HG03457 (cell line): ENCODE measurements around the gene GNAQ.

Experiments
- ATAC-seq: cut with Tn5 transposase; IDR thresholded peaks from one replicate; pipeline ENCODE4 v1.9.1; 2021; ENCODE audit warnings: moderate number of reproducible peaks; ENCODE audit not compliant: unreplicated experiment

The GNAQ gene

GRCh38 chr9:77826116-77826515, 205.5 kb downstream of the GNAQ start:
- no peak for ATAC-seq

DNA sequence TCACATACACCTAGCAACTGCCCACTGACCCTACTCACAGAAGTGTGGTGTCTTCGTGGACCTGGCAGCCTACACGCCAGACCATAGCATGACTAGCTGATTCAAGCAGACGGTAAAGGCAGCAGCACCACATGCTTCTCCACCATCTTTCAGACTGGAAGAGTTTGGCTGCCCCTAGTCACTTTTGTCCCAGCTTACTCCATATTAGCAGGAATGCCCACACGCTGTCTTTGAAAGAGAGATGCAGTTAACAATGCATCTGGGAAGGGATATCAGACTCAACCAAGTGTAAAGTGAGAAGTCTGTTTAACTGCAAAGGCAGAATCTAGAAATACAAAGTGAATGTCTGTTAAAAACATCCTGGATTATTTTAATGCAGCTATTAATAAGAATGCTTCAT, 206.2 kb downstream of the GNAQ start:
- no peak for ATAC-seq

DNA sequence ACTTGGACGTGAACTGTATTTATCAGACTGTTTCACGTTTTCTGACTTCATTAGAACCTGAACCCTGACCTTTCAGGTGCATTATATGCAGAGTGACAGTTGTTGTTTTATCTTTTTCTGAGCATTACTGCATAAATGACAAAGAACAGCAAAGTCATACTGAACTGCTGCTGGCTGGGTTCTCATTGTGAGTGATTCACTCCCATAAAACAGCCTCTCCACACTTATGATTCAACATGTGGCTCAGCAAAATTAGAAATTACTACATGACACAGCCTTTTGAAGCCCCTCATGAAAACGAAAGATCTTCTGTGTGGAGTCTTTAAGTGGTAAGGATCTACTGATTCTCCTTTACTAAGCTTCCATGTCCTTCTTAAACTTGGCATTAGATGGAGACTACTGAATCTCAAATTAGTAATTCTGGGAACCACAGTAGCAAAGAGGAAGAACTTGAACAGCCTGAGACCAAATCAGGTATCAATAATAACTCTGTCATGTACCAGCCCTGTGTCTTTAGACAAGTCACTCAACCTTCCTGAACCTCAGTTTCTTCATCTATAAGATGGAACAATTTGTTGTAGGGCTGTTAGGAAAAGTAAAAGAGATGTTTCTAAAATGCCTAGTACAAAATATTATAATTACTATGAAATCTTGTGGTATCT, 211.2 kb downstream of the GNAQ start:
- no peak for ATAC-seq

GRCh38 chr9:77819657-77820056, 212.0 kb downstream of the GNAQ start:
- no peak for ATAC-seq

DNA sequence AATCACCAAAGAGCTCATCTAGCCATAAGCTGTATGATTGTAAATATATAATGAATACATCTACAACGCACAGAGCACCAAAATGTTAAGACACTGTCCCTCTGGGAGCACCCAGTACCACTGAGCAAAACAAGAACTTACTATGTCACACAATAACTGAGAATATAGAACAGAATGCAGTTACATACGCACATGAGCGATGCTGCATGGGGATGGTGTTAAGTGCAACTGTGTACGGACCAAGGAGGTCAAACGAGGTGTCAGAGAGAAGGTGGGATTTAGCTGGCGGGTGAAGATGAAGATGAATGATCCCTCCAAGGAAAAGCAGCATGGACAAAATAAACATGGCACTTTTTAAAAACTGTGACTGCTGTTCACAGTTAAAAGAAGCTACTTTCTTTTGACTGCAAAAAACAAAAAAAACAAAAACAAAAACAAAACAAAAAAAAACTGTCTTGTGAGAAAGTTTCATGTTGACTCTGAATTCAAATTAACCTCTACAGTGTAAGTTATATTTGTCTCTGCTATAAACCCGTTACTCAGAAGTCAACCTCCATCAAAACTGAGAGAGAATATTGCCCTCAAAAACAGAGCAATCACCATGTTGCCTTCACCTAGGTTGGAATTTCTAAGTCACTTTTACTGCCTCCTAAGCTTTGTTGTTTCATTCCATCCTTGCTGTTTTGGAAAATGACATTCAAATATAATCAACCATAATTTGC, 213.9 kb downstream of the GNAQ start:
- no peak for ATAC-seq

DNA sequence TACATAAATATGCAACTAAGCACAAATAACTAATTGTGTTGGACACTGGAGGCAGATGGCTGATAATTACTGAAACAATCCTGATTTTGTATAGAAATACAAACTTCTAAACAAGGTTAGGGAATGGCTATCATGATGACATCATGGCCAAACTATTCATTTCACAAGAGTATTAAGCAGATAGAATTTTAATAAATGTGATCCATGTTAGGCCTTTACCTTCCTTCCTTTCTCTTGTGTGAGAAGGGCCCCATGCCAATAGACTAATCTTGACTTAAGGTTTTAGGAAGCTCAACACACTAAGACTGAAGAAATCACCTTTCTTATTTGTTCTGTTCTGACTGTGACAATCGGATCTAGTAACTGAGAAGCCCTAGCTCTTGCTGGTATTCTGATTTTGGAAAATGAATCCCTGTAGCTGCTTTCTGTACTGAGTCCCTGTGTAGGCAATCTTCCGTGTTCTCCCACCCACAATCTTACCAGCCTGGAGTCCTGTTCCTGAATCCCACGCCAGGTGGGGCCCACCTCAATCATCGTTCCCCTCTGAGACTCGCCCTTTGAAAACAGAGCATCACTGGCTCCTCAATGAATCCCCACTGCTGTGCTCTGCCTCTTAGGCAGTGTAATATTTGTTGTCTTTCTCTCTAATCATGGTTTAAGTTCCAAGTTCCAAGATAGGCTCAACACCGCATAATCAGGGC, 214.8 kb downstream of the GNAQ start:
- ATAC-seq: no peak

- ATAC-seq: no peak
Observed at GRCh38 chr9:77815260-77815659, 216.4 kb downstream of the GNAQ start.

- no peak for ATAC-seq
Observed at GRCh38 chr9:77811832-77812231, 219.8 kb downstream of the GNAQ start.

GRCh38 chr9:77810637-77811119, 220.9 kb downstream of the GNAQ start:
- ATAC-seq: no peak

GRCh38 chr9:77810047-77810446, 221.6 kb downstream of the GNAQ start:
- no peak for ATAC-seq

DNA sequence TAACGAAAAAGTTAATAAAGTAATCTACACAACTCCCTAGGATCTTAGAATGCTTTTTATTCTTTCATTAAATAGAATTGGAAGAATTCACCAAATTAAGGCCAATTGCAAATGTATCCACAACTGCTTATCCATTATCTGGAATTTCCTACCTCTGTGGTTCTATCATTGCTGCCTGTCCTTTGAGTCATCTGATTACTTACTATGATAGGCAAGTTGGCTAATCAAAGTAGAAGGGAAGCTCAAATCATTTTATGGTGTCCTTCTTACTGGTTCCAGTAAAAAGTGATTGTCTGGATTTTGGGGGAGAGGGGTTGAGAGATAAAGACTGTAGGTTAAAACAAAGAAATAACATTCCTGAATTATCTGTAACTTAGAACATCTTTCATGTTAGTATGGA, 222.1 kb downstream of the GNAQ start:
- no peak for ATAC-seq

GRCh38 chr9:77808751-77809081, 222.9 kb downstream of the GNAQ start:
- no peak for ATAC-seq

DNA sequence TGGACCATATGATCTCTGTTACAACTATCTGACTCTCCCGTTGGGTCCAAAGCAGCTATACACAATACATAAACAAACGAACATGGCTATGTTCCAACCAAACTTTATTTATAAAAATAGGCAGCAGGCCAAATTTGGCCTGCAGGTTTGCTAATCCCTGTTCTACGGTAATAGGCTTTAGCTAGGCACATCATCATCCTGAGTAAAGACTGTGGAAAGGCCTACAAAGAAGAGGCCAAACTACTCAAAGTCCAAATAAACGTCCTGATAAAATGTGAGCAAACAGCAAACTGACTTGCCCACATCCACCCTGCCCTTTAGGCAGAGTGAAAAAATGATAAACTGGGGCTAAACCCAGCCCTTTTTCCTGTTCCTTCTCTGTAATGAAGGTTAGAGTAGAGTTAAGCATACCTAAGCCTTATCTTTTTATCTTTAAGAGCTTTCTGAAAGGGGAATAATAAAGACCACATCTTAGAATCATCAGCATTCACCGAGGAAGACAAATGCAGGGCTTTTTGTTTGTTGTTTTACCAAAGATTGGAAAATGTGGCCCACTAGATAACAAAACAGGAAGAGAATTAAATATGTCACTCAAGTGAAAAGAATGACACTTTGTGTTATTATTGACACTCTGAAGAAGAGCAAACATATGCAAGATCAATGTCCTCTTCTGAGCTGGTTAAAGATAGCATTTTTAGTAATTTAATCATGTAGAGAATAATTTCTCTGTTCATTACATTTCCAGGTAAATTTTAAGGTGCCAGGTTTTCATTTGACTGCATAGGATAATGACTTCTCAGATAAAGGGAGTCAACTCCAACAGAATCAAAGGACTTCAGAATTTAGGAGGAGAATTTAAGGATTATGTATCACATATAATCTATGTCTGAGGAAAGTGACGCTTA, 223.5 kb downstream of the GNAQ start:
- ATAC-seq: no peak

- ATAC-seq: no peak
Observed at GRCh38 chr9:77807281-77807683, 224.3 kb downstream of the GNAQ start.

DNA sequence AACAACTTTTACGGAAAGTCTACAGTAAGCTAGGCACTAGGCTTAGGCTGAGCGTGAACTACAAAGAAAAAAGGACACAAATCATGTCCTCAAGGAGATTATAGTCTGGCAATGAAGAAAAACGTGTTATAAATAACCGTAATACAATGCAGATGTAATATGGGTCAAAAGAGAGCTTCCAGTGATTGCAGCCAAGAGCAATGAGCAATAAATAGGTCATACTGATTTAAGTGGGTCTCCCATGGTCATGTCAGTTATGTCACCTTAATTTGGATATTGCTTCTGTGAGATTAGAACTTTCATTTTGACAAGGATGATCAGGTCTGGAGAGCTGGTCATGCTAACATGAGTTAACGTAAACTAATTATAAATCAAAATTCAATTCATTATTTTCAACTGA, 224.9 kb downstream of the GNAQ start:
- no peak for ATAC-seq

- no peak for ATAC-seq
Observed at GRCh38 chr9:77805810-77806209, 225.8 kb downstream of the GNAQ start.

DNA sequence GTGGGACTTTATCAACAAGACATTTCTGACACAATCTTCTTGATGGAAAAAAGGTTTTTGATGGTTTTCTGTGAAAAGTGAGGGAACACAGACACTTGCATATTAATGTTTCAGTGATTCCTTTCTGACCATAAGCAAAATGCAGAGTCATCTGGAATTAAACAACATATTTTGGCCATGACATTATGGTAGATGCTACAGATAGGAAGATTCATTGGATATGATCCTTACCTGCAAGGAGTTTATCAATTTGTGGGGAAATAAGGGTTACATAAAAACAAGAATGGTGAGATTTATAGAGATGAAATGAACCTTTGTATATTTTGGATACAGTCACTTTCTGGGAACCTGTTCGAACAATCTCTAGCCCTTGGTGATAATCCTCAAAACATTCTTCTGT, 228.2 kb downstream of the GNAQ start:
- ATAC-seq: no peak

DNA sequence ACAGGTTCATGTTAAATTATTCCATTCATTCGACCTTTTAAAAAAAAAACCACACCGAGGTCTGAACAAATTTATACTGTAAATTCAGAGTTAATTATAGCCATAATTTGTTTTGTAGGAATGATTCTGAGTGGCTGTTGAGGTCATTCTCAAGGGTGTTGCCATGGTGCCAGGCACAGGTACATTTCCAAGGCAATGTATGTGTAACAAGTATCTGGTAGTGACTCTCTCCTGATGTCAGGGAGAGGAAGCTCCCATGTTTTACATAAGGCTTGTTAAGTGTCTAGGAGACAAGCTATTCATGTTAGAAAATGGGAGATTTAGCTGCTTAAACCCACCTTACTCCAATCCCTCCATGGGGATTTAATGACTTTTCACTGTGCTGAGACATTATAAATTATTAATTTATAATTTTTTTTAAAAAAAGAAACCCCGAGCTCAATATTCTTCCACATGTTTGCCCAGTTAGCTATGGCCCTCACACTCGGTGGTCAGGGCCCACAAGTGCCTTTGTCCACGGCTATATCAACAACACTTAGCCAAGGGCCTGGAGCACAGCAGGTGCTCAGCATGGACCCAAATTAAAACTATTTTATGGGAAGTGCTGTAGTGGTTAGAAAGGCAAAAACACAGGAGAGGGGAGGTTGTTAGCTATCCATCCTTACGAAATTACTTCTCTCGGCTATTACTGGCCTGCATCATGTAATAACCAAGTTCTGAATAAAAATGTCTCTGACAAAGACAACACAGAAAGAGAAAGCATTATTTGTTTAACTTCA, 228.9 kb downstream of the GNAQ start:
- ATAC-seq: no peak

DNA sequence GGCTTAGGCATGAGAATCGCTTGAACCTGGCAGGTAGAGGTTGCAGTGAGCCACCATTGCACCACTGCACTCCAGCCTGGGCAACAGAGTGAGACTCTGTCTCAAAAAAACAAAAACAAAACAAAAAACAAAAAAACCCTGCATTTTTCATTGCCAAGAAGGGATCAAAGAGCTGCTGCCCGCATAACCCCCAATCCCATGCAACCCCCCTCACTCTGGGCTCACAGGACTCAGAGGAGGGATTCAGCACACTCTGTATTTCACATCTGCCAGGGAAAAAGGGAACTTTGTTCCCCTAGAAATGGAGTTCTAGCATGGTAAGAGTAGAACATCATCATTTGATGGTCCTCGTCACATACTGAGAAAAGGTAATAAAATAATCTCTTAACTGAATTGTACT, 229.5 kb downstream of the GNAQ start:
- no peak for ATAC-seq

DNA sequence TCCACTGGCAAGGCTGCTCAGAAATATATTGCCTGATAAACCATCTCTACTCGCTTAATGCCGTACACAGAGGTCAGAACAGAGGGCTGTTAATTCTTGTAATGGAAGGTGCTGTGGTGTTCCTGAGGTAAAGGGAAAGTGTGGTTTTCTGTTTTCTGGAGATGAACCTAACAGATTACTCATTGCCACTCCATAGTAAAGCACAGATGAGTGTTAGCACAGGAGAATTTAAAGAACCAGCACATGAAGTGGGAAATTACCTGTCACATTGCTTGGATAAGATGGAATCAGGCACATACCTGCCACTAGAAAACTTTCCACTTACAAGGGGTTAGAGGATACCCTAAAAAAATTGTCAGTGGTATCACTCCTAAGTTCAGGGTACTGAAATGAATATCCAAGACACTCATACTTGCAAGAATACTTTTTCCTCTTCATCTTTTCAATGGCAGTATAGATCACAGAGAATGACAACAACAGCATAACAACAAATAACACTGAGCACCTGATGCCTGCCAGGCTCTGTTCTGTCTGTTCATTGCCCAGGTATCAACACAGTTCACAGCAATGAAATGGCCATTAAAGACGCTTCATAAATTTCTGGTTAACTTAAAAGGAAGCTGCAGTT, 230.6 kb downstream of the GNAQ start:
- no peak for ATAC-seq
